ENCODE results near the gene CAMK1D.

The CAMK1D gene

GRCh38 chr10:12400266-12400931 lies 51.1 kb downstream of the CAMK1D start:
- no peak for DNase-seq (ENCODE audit: low read depth)
- no peak overlapping the region for H3K4me3 ChIP-seq (ENCODE audit: low read length)
- TF ChIP-seq, protein P1, sequence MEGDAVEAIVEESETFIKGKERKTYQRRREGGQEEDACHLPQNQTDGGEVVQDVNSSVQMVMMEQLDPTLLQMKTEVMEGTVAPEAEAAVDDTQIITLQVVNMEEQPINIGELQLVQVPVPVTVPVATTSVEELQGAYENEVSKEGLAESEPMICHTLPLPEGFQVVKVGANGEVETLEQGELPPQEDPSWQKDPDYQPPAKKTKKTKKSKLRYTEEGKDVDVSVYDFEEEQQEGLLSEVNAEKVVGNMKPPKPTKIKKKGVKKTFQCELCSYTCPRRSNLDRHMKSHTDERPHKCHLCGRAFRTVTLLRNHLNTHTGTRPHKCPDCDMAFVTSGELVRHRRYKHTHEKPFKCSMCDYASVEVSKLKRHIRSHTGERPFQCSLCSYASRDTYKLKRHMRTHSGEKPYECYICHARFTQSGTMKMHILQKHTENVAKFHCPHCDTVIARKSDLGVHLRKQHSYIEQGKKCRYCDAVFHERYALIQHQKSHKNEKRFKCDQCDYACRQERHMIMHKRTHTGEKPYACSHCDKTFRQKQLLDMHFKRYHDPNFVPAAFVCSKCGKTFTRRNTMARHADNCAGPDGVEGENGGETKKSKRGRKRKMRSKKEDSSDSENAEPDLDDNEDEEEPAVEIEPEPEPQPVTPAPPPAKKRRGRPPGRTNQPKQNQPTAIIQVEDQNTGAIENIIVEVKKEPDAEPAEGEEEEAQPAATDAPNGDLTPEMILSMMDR (conservative IDR thresholded peaks at IDR 0.05; ENCODE audit: low read depth, low read length) = no peak

GRCh38 chr10:12401466-12401865 lies 52.1 kb downstream of the CAMK1D start:
- H3K4me3 ChIP-seq (ENCODE audit: low read length) = no peak overlapping the region
- DNase-seq (ENCODE audit: low read depth) = no peak
- TF ChIP-seq, protein P1 (conservative IDR thresholded peaks at IDR 0.05; ENCODE audit: low read depth, low read length) = no peak

- DNase-seq (ENCODE audit: low read depth) = no peak
- no peak overlapping the region for H3K4me3 ChIP-seq (ENCODE audit: low read length)
- TF ChIP-seq, protein P1 (conservative IDR thresholded peaks at IDR 0.05; ENCODE audit: low read depth, low read length) = no peak
Observed at GRCh38 chr10:12403119-12403518, 53.8 kb downstream of the CAMK1D start.

GRCh38 chr10:12405342-12406320 lies 56.3 kb downstream of the CAMK1D start:
- no peak for DNase-seq (ENCODE audit: low read depth)
- H3K4me3 ChIP-seq (ENCODE audit: low read length) = no peak overlapping the region
- TF ChIP-seq, protein P1 (conservative IDR thresholded peaks at IDR 0.05; ENCODE audit: low read depth, low read length) = no peak

DNA sequence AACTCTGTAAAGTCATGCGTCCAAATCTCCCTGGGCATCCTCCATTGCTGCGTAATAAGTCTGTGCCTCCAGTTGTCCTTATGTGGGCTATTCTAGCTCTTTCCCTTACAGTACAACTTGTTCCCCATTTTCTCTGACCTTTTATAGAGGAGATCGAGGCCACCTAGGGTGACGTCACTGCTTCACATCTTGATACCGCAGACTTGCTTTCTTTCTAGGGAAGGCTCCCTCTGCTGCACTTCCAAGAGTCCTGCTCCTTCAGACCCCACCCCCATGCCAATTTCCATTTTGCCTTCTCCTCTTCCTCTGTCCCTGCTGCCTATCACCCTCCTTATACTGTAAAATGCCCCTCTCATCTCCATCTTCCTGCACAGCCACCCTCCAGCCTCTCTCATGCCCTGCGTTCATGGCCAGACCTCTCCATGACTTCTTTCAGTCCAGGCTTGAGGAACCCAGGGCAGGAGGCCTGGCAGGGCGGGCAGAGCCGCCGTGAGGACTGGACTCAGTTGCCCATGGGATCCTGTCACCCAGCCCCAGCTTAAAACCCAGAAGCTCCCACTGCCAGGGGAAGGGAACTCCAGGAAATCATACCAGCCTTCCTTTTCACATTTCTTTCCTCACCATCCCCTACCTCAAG lies 57.5 kb downstream of the CAMK1D start:
- DNase-seq (ENCODE audit: low read depth) = no peak
- no peak overlapping the region for H3K4me3 ChIP-seq (ENCODE audit: low read length)
- TF ChIP-seq, protein P1 (conservative IDR thresholded peaks at IDR 0.05; ENCODE audit: low read depth, low read length) = no peak

GRCh38 chr10:12408472-12408871 lies 59.1 kb downstream of the CAMK1D start:
- no peak overlapping the region for H3K4me3 ChIP-seq (ENCODE audit: low read length)
- no peak for DNase-seq (ENCODE audit: low read depth)
- TF ChIP-seq, protein P1 (conservative IDR thresholded peaks at IDR 0.05; ENCODE audit: low read depth, low read length) = no peak
